NOMO-1 treated with DMSO at 0.1 percent for 48 hours (cell line): ENCODE data around the gene SMYD3.

Source experiments
- DNase-seq: peaks from one replicate; lab custom pipeline; 2025; ENCODE audit not compliant: unreplicated experiment; lab: John Stamatoyannopoulos, UW

Gene SMYD3

DNA sequence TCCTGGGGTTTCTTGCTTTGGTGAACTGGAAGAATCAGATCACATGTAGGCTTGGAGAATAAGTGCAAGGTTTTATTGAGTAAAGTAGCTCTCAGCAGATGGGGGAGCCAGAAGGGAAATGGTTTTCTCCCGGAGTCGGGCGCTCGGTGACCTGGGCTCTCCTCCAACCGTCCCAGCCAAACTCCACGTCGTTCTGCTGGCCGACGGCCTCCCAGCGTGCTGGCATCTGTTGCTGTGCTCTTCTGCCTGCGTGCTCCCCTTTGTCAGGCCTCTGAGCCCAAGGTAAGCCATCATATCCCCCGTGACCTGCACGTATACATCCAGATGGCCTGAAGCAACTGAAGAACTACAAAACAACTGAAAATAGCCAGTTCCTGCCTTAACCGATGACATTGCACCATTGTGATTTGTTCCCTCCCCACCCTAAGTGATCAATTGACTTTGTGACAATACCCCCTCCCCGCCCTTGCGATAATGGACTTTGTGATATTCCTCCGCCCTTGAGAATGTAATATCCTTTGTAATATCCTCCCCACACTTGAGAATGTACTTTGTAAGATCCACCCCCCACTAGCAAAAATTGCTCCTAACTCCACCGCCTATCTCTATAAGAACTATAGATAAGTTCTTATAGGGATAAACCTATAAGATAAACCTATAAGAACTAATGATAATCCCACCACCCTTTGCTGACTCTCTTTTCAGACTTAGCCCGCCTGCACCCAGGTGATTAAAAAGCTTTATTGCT, 88.3 kb downstream of the SMYD3 start:
- no peak for DNase-seq

DNA sequence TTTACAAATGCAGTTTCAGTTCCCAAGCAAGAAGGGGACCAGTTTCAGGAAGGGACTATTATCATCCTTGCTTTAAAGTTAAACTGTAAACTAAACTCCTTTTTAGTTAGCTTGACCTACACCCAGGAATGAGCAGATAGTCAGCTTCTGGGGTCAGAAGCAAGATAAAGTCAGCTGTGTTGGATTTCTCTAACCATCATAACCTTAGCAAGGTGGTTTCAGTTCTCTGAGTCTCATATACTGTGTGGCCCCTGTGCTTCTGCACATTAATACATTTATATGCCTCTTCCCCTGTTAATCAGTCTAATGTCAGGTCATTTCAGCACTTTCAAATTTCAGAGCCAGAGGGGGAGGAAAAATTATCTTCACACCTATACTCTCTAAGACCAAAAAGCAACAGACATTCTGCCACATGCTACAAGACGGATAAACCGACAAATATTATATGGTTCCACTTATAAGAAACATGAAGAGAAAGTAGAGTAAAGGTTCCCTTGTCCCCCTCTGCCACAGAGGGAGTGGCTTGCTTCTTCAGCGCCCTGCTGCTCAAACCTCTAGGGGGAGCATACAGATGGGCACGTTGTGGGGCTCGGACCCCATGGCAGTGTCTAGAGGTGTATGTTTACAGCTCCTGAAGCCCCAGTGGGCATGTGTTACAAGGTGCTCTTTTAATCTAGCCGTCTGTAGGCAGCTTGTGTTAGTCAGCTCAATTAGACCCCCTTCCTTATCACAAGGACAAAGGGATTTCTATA, 89.1 kb downstream of the SMYD3 start:
- no peak for DNase-seq

- DNase-seq, result no peak
Observed at GRCh38 chr1:246417152-246417812, 89.8 kb downstream of the SMYD3 start.

- DNase-seq, result no peak
Observed at GRCh38 chr1:246416261-246416660, 90.8 kb downstream of the SMYD3 start.

DNA sequence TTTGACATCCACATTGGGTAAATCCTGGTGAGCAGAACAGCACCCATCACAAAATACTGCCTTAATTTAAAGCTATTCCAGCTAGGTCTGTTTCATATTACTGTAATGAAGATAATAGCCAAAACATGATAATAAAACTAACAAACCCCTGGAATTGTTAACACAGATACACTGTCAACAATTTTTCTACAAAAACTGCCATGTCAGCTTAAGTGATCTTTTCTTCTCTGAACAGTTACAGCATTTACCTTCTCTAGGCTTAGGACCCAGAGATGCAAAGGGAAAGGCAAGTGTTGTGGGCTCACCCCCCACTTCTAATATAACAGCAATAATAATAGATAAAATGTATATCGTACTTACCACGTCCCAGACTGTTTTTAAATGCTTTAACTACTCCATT, 92.1 kb downstream of the SMYD3 start:
- no peak for DNase-seq

GRCh38 chr1:246413430-246413829, 93.6 kb downstream of the SMYD3 start:
- no peak for DNase-seq

DNA sequence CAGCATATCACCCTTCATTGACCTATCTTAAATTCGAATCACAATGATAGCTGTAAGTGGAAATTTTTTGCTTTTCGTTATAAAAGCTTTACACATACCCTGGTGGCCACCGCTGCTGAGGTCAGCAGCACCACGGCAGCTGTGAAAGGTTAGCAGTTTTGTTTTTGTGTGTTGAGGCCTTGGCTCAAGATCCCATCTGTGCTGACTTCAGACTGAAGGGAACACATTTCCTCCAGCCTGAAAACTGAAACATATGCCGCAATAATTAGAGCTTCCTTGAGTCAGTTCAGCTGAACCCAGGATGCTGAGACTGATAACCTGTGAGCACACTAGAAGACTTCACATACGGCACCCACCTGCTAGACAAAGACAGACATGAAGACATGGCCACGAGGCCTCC, 103.0 kb downstream of the SMYD3 start:
- no peak for DNase-seq

DNA sequence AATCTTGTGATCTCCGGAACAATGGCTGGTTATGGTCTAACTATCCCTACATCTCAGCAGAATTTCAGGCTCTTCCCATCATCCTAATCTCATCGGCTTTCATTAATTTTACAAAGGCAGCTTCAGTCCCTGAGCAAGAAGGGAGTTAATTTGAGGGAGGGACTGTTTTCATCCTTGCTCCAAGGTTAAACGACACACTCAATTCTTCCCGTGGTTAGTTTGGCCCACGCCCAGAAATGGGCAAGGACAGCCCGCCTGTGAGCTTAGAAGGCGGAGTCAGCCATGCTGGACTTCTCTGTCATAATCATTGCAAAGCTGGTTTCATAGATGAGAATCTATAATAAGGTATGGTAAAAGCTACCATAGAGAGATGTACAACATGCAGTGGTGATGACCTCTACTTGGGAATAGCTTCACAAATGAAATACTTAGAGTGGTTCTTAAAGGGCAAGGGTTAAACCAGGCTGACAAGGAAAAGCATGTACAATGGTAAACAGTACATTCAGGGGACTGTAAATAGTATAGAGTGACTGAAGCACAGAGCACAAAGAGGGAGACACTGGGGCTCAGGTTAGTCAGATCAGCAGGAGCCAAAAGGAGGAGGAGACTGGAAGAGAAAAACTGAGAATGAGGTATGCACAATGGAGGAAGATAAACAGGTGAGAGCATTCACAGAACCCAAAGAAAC, 108.8 kb downstream of the SMYD3 start:
- no peak for DNase-seq

DNA sequence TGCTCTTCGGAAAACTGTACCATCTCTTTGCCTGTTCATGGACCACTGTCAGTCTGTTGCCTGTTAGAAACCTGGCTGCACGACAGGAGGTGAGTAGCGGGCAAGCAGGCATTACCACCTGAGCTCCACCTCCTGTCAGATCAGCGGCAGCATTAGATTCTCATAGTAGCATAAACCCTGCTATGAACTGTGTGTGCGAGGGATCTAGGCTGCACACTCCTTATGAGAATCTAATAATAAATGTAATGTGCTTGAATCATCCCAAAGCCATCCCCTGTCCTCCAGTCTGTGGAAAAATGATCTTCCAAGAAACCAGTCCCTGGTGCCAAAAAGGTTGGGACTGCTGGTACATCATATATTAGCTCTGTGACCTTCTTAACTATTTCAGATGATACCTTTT, 110.0 kb downstream of the SMYD3 start:
- DNase-seq, result no peak

- no peak for DNase-seq
Observed at GRCh38 chr1:246396322-246396721, 110.8 kb downstream of the SMYD3 start.

GRCh38 chr1:246394121-246394520, 113.0 kb downstream of the SMYD3 start:
- no peak for DNase-seq

DNA sequence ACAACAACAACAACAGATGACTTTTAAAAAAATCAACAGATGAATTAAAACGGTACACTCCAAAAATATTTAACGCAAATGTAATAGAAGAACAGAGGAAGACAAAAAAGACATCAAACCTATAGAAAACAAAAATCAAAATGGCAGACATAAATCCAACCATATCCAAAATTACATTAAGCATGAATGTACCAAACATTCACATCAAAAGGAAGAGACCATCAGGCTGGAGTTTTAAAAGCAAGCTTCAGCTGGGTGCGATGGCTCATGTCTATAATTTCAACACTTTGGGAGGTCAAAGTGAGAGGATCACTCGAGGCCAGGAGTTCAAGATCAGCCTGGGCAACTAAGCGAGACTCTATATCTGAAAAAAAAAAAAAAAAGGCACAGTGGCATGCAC, 116.2 kb downstream of the SMYD3 start:
- no peak for DNase-seq

DNA sequence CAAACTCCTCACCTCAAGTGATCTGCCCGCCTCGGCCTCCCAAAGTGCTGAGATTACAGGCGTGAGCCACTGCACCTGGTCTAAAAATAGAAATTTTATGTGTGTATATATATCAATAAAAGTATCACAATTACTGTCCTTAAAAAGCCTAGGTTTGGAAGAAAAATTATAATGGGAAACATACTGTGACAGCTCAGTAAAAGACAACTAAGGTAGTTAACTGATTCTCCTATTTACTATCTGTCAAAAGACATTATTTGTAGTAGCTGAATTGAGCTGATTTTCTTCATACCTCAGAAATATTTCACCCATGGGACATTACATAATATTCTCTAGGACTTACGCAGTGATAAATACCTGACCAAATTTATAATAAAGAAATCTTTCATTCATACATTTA, 122.5 kb downstream of the SMYD3 start:
- no peak for DNase-seq

GRCh38 chr1:246383791-246384190, 123.3 kb downstream of the SMYD3 start:
- no peak for DNase-seq

GRCh38 chr1:246383239-246383589, 123.9 kb downstream of the SMYD3 start:
- no peak for DNase-seq

DNA sequence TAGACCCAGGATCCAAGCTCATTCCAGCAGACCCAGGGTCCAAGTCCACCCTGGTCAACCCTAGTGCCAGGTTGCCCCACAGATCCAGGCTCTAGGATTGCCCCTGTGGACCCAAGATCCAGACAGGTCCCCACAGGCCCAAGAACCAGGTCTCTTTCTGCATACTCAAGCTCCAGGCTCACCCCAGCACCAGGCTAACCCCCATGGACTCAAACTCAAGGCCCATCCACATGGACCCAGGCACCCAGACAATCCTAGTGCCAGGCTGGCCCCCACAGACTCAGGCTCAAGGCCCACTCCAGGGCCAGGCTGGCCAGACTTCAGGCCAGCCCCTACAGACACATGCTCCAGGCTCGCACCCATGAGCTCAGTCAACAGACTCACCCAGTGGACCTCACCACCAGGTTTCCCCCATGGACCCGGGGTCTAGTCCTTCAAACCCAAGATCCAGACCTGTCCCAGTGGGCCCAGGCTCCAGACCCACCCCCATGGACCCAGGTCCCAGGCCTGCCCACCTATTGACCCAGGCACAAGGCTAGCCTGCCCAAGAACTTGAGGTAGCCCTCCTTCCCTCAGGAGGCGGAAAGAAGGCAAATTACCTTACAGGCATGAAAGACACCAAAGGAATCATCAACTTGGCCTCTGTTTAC, 124.4 kb downstream of the SMYD3 start:
- no peak for DNase-seq

- DNase-seq, result no peak
Observed at GRCh38 chr1:246381452-246381851, 125.6 kb downstream of the SMYD3 start.

DNA sequence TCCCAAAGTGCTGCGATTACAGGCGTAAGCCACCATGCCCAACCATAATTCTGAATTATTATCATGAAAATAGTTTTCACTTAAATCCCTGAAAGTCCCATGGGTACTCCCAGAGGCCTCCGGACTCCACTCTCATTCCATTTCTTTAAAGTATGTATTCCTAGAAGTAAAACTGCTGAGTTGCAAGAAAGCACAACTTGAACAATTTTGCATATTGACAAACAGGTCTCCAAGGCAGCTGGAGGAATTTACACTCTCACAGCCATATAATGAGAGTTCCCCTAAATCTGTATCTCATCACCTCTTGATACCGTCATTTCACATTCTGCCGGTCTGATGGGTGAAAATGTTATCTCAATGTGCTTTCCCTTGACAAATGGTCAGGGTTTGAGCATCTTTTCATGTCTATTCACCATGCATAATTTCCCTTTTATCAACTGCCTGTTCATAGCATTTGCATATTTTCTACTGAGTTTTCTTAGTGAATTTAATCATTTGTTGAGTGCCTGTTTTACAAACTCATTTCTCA, 129.4 kb downstream of the SMYD3 start:
- no peak for DNase-seq

- no peak for DNase-seq
Observed at GRCh38 chr1:246373828-246374569, 133.1 kb downstream of the SMYD3 start.

- no peak for DNase-seq
Observed at GRCh38 chr1:246372559-246372958, 134.5 kb downstream of the SMYD3 start.
